Measurements from ENCODE around the gene IFT57. TPM values are rescaled to one million over a fixed set of nuclear protein-coding genes. Genes with fewer than 3 reads are reported as not detected.

IFT57 gene
- total and polyA plus RNA-seq, 2 of the 8 experiments (the other 6 are each of a cell fraction or from before 2014, with no cell fraction given), result 15.1 to 27.8 TPM

DNA sequence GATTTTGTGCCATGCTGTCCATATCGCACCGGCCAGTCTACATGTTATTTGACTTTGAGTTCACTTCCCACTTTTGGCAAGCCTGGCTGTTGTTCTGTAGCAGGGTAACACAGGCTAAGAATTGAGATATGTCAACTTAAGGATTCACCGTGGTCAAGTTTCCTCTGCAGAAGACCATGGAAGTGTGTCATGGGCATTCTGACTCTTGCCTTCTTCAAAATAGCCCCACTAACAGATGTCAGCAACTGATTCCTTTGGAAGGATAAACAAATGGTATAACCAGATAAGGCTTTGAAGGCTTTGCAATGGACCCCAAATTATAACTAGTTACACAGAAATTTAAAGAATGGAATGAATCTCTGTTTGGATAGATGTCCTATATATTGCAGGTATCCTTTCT lies 111.3 kb downstream of the IFT57 start:
- H3K27ac ChIP-seq (ENCODE audit: low read depth, low read length), result no peak overlapping the region
- H4K8ac ChIP-seq (ENCODE audit: extremely low read depth, insufficient read depth, low read length), result no peak overlapping the region
- H4K91ac ChIP-seq (replicated peaks; ENCODE audit: insufficient read length, low read length), result no peak overlapping the region
- CTCF ChIA-PET (ENCODE audit: partially characterized antibody), result no interaction called here
- no peak overlapping the region for H3K4ac ChIP-seq (replicated peaks; ENCODE audit: insufficient read length, low read depth, low read length)
- H3K9ac ChIP-seq (replicated peaks in 1 of 4; ENCODE audit: extremely low read depth in 1 of 4, low read depth in 3 of 4, low read length in 3 of 4), result no peak overlapping the region
- no peaks in the 10 kb centered on the region for H3K27me3 ChIP-seq (replicated peaks in 1 of 4; ENCODE audit: control insufficient read depth in 3 of 4, extremely low read depth in 1 of 4, insufficient read depth in 3 of 4, low read length in 3 of 4)
- no peaks in the 10 kb centered on the region for H3K9me3 ChIP-seq (ENCODE audit: insufficient read depth in 2 of 2, low read depth in 1 of 2, low read length in 1 of 2)
- H3K79me1 ChIP-seq (ENCODE audit: low read depth, low read length), result no peaks in the 10 kb centered on the region
- H2BK20ac ChIP-seq (ENCODE audit: low read length), result no peak overlapping the region
- H3K4me3 ChIP-seq (ENCODE audit: extremely low read depth in 1 of 4, insufficient read depth in 2 of 4, low read depth in 3 of 4, low read length in 4 of 4), result no peak overlapping the region
- H4K20me1 ChIP-seq (replicated peaks in 1 of 2; ENCODE audit: control insufficient read depth in 1 of 2, insufficient read depth in 2 of 2, low read length in 2 of 2), result peaks cover 0 to 2% of the 10 kb centered on the region in 2 experiments
- H3K23ac ChIP-seq (ENCODE audit: insufficient read length), result no peak overlapping the region
- H2BK12ac ChIP-seq (ENCODE audit: low read depth, low read length), result no peak overlapping the region
- no peak overlapping the region for H3K56ac ChIP-seq (replicated peaks; ENCODE audit: insufficient read length, low read depth, low read length)
- POLR2A ChIA-PET (ENCODE audit: partially characterized antibody), result no interaction called here
- no peak overlapping the region for H2AK5ac ChIP-seq (ENCODE audit: low read depth, low read length)
- WGBS, 2 experiments (ENCODE audit: extremely low coverage in 1 of 2, insufficient coverage in 1 of 2, insufficient read length in 1 of 2, insufficient replicate concordance in 2 of 2, low coverage in 1 of 2, low lambda C conversion rate in 2 of 2, missing lambda C conversion rate in 1 of 2), result 91% methylated on average over 3 of the region's 3 CpGs; no CpG with 5 or more reads in 1 of the 2 experiments
- H2BK120ac ChIP-seq (replicated peaks; ENCODE audit: low read depth, low read length), result no peak overlapping the region
- TF ChIP-seq CTBP2 (IDR thresholded peaks at IDR 0.05; ENCODE audit: borderline replicate concordance, insufficient read depth, insufficient read length, low read length) (no peak), SIN3A (conservative IDR thresholded peaks at IDR 0.05 in 1 of 2, IDR thresholded peaks at IDR 0.05 in 1 of 2; ENCODE audit: low read depth in 1 of 2, low read length in 2 of 2) (no peak), BACH1 (IDR thresholded peaks at IDR 0.05; ENCODE audit: low read length) (no peak), MAFK (IDR thresholded peaks at IDR 0.05; ENCODE audit: low read depth, low read length) (no peak), CBX8 (IDR thresholded peaks at IDR 0.05; ENCODE audit: borderline replicate concordance, low read depth, low read length) (no peak), NANOG (IDR thresholded peaks at IDR 0.05; ENCODE audit: insufficient read depth, low read depth, low read length, poor library complexity, severe bottlenecking) (no peak)
- TF ChIP-seq, protein P1, sequence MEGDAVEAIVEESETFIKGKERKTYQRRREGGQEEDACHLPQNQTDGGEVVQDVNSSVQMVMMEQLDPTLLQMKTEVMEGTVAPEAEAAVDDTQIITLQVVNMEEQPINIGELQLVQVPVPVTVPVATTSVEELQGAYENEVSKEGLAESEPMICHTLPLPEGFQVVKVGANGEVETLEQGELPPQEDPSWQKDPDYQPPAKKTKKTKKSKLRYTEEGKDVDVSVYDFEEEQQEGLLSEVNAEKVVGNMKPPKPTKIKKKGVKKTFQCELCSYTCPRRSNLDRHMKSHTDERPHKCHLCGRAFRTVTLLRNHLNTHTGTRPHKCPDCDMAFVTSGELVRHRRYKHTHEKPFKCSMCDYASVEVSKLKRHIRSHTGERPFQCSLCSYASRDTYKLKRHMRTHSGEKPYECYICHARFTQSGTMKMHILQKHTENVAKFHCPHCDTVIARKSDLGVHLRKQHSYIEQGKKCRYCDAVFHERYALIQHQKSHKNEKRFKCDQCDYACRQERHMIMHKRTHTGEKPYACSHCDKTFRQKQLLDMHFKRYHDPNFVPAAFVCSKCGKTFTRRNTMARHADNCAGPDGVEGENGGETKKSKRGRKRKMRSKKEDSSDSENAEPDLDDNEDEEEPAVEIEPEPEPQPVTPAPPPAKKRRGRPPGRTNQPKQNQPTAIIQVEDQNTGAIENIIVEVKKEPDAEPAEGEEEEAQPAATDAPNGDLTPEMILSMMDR (IDR thresholded peaks at IDR 0.05; ENCODE audit: control extremely low read depth in 1 of 3, insufficient read depth in 1 of 3, low read depth in 1 of 3, low read length in 3 of 3), result no peak
- TF ChIP-seq, protein P2, sequence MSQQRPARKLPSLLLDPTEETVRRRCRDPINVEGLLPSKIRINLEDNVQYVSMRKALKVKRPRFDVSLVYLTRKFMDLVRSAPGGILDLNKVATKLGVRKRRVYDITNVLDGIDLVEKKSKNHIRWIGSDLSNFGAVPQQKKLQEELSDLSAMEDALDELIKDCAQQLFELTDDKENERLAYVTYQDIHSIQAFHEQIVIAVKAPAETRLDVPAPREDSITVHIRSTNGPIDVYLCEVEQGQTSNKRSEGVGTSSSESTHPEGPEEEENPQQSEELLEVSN (IDR thresholded peaks at IDR 0.05), result no peak
- no peak overlapping the region for H2BK5ac ChIP-seq (ENCODE audit: low read depth, low read length)
- H2BK15ac ChIP-seq (ENCODE audit: low read length), result no peak overlapping the region
- DNase-seq (ENCODE audit: low read depth in 1 of 2, low spot score in 2 of 2) (no peak), FAIRE-seq (no peak)
- H3K4me1 ChIP-seq (replicated peaks in 1 of 4; ENCODE audit: control insufficient read depth in 3 of 4, insufficient read depth in 4 of 4, low read length in 3 of 4), result peaks cover 0 to 5% (median 0%) of the 10 kb centered on the region in 4 experiments; a peak in 1 of 7 replicates
- H3K23me2 ChIP-seq (ENCODE audit: low read depth, low read length), result no peaks in the 10 kb centered on the region
- H3K36me3 ChIP-seq (ENCODE audit: control insufficient read depth in 2 of 4, insufficient read depth in 4 of 4, low read length in 3 of 4), result no peaks in the 10 kb centered on the region
- H3K14ac ChIP-seq (ENCODE audit: insufficient read length), result no peak overlapping the region
- H3K4me2 ChIP-seq (ENCODE audit: insufficient read depth in 1 of 2, low read depth in 2 of 2, low read length in 2 of 2), result no peak overlapping the region
- no peak overlapping the region for H4K5ac ChIP-seq (ENCODE audit: insufficient read length, low read depth, low read length)
- no peak overlapping the region for H2AFZ ChIP-seq (ENCODE audit: low read length)
- no peak overlapping the region for H3K18ac ChIP-seq (ENCODE audit: extremely low read depth, low read length)
- H3K79me2 ChIP-seq (ENCODE audit: control insufficient read depth in 1 of 2, insufficient read depth in 2 of 2, low read length in 2 of 2), result no peaks in the 10 kb centered on the region
